Measurements from ENCODE around the gene SLC4A1AP.
"Not testable (repeated sequence)": the region's sequence is repeated elsewhere in the genome, so short reads cannot be mapped to it uniquely, and the experiment has no call there.

Gene SLC4A1AP, protein sequence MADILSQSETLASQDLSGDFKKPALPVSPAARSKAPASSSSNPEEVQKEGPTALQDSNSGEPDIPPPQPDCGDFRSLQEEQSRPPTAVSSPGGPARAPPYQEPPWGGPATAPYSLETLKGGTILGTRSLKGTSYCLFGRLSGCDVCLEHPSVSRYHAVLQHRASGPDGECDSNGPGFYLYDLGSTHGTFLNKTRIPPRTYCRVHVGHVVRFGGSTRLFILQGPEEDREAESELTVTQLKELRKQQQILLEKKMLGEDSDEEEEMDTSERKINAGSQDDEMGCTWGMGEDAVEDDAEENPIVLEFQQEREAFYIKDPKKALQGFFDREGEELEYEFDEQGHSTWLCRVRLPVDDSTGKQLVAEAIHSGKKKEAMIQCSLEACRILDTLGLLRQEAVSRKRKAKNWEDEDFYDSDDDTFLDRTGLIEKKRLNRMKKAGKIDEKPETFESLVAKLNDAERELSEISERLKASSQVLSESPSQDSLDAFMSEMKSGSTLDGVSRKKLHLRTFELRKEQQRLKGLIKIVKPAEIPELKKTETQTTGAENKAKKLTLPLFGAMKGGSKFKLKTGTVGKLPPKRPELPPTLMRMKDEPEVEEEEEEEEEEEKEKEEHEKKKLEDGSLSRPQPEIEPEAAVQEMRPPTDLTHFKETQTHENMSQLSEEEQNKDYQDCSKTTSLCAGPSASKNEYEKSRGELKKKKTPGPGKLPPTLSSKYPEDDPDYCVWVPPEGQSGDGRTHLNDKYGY

DNA sequence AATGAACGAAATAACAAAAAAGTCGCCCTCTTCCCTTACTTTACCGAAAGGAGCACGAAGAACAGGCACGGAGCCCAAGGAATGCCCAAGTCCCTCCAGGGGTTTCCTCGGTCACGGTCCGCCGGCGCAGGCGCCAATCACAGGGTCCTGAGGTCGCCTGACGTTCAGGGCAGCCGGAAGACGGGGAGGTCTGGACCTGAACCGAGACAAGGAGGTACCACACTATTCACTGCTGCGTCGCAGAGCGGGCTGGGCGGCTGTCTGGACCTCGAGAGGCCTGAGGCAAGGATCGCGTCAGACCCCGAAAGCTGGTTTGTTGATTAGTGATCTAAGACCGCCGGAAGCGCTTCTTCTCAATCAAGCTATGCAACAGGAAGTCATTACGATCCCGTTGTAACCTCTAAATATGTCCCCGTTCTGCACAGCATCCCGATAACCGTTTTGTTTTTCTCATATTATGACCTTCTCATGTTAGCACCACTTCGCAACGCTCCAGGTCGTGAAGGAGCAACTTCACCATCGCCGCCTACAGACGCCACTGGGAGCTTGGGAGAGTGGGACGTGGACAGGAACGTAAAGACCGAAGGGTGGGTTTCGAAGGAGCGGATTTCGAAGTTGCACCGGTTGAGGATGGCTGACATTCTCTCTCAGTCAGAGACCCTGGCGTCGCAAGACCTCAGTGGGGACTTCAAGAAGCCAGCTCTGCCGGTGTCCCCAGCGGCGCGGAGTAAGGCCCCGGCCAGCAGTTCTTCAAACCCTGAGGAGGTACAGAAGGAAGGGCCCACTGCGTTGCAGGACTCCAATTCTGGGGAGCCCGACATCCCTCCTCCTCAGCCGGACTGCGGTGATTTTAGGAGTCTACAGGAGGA lies at the start of gene SLC4A1AP, which contains the start of gene SUPT7L:
Gene SLC4A1AP (plus strand): TSS at position 605 of the 869 bp plus-strand sequence. CDS start 26 bp downstream, at position 631.
Gene SUPT7L (minus strand): TSS at position 330 of the 869 bp plus-strand sequence. CDS start 1,422 bp downstream, outside the sequence.
- in situ Hi-C loops (cut with MboI; ENCODE audit: low sequenced_read_pairs), result no loop called here

DNA sequence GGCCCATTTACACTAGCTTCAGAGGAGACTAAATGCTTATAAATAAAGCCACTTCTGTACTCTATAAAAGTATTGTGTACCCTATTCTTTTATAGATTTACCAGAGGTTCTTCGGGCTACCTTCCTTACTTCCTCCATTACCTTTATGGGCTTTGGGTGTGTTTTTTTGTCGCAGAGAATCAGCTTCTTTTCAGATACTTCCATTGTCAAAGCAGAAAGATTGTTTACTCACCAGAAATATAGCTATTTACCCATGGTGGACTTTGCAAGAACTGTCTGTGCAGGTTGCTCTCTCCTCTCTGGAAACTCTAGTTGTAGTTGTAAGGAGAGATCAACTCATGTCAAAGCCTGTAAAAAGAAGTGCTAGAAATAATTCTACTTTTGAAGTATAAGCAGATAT lies 49.7 kb upstream of the SLC4A1AP start:
- in situ Hi-C loops (cut with MboI; ENCODE audit: low sequenced_read_pairs), result no loop called here

DNA sequence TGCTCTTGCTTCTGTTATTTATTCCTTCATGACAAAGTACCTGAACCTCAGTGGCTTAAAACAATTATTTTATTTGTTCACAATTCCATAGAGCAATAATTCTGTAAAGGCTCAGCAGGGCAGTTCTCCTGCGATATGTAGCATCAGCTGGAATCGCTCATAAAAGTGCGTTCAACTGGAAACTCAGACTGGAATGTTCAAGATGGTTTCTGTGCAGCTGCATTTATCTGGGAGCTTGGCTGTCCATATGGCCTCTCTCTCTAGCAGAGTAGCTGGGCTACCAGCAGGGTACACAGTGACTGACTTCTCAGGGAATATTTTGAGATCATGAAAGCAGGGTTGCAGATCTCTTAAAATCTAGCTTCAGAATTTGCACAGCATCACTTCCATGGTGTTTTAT lies 48.4 kb upstream of the SLC4A1AP start:
- in situ Hi-C loops (cut with MboI; ENCODE audit: low sequenced_read_pairs), result no loop called here

DNA sequence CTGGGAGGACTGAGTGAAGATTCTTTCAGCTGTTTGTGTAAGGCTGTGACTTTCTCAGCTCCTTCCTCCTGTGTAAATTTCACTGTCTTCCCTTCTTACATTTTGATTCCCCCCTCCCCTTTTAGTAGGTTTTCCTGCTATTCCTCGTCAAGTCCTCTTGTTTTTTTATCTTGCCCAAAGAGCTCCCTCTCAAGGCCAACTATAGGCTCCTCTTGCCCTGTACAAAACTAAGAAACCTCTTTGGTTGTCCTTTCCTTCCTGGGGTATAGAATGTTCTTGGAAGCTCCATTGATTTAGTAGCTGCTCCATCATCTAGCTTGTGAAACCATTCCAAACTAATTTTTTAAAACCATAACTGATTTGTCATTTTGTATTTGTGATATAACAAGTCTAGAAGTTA lies 42.2 kb upstream of the SLC4A1AP start:
- in situ Hi-C loops (cut with MboI; ENCODE audit: low sequenced_read_pairs), result no loop called here

DNA sequence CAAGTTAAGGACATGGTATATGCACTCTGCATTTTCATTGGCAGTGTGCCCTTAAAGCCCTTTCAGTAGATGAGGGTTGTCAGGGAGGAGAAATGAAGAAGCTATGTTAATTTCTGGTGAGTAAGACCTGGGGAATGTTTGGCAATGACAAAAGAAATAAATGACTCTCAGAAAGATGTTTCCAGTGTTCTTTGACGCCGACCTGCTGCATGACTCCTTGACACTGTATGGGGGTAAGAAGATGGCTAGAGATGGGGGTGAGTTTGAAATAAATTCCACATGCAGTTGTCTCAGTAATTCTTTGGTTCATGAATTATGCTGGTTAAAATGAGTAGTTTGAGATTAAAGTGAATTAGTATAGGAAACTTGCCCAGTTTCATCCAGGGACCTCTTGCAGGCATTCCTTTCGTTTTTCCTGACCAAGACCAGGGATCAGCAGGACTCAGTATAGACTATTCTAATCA lies 40.7 kb upstream of the SLC4A1AP start:
- in situ Hi-C loops (cut with MboI; ENCODE audit: low sequenced_read_pairs), result no loop called here

DNA sequence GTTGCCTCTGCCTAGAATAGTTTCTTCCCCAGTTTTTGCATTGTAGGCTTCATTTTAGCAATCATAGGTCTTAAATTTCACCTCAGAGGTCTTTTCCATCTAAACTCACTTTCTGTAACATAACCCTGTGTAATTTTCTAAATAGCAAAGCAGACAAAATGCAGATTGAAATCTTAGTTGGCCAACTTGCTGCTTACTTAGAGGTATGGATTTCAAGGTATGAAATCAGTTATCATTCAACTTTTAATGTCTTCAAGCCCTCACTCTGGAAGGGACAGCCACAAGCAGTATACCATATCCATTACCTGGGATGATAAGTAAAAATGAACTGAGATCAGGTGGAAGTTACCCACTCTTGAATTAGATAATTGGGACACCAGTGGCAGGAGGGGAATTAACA lies 38.7 kb upstream of the SLC4A1AP start:
- in situ Hi-C loops (cut with MboI; ENCODE audit: low sequenced_read_pairs), result no loop called here

DNA sequence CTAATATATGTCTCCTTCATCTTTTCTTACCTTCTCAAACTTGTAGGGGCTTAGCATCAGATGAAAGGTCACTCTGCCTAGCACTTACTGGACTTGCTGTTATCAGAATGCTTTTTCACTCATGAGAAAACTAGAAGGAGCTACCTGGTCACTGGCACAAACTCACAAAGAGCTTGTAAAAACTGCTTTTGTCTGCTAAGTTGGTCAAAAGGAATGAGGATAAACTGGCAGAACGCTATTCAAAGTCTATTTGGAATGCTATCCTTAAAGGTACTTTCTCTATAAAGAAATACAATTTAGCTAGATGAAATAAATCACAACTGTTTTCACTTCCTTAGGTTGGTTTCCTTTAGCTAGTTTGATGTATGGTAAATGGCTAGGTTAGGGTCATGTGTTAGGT lies 37.4 kb upstream of the SLC4A1AP start:
- in situ Hi-C loops (cut with MboI; ENCODE audit: low sequenced_read_pairs), result not testable (repeated sequence)

DNA sequence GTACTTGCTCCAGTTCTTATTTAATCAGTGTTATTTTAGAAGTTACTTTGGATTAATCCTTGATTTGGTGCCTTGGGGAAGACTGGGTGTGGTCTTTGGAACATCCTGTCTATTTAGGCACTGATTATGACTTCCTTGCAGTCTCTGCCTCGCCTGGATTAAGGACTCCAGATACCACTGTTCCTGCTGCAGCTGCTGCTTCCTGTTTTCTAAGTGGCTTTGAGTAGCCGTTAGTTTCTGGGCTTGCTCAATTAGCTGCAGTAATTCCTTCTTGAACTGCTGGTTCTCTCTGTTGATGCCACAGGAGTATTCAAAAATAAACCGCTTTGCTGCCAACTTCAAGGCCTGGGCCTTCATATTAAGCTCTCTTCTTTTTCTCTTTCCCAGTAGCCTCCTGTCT lies 36.8 kb upstream of the SLC4A1AP start:
- in situ Hi-C loops (cut with MboI; ENCODE audit: low sequenced_read_pairs), result not testable (repeated sequence)

DNA sequence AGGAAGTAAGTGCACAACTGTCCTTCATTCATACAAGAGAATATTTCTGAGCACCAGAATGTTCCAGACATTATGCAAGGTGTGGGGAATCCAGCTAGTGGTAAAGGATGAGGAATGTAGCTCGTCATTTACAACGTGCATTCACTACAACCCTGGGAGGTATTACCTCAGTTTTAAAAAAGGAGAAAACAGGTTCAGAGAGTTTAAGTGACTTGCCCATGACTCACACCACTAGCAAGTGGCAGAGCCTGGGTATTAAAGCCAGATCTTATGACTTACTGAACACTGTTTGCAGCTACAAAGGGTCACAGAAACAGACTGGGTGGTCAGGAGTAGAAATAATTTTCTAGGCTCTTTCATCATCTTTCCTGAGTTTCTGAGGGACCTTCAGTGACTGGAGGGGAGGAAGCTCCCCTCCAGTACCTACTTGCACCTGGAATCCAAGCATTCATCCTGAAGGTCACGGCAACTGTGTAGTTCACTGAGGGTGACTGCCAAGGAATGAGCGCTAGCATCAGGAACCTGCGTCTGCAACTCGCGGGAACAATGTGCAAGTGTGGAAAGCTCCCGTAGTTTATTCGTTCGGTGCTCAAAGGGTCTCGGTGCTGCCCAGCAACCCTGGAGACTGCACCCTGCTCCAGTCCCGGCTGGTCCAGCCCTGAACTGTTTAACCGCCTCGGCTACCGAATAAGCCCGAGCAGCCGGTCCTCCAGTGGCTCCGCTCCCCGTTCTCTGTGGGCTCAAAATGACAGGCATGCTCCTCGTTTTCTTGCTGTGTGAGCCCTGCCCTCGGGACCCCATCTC lies 35.5 kb upstream of the SLC4A1AP start:
- in situ Hi-C loops (cut with MboI; ENCODE audit: low sequenced_read_pairs), result no loop called here

DNA sequence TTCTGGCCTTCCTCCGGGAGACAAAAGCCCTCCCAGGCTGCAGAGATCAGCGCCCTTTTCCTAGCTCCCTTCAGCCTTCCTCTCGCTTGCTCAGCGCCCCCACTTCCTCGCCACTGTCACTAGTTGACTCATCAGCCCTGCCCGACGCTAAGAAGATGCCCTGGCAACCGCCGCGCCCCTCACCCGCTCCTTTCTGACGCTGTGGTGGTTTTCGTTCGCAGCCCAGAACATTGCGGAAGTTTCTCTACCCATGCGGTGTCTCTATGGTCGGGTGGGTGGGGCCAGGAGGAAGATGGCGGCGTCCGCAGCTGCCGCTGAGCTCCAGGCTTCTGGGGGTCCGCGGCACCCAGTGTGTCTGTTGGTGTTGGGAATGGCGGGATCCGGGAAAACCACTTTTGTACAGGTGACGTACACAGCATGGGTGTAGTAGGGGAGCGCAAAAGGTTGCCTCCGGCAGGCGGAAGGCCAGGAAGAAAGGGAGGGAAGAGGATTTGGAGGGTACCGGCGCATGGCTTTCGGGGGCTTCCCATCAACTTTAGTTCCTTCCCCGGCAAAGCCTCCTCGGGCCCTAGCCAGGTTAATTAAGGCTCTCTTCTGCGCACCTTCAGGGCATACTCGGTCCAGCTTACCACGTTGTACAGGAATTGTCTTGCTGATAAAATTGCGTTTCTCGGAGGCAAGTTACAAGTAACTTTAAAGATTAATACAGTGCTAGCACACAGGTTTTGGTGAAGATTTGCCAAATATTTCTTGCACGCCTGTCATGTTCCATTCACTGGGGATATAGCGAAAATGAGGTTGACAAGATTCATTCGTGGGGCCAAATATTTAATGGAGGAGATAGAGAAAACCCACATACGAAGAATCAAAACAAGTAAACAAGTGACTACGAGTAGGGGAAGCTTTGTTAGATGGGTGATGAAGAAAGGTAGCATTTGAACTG lies 34.7 kb upstream of the SLC4A1AP start, which contains the start of the genes CCDC121 and GPN1:
Gene CCDC121 (minus strand): TSS at position 246 of the 943 bp plus-strand sequence. CDS start 1,213 bp downstream, outside the sequence.
Gene GPN1 (plus strand): TSS at position 284 of the 943 bp plus-strand sequence. CDS start 9 bp downstream, at position 293.
- in situ Hi-C loops (cut with MboI; ENCODE audit: low sequenced_read_pairs), result no loop called here

DNA sequence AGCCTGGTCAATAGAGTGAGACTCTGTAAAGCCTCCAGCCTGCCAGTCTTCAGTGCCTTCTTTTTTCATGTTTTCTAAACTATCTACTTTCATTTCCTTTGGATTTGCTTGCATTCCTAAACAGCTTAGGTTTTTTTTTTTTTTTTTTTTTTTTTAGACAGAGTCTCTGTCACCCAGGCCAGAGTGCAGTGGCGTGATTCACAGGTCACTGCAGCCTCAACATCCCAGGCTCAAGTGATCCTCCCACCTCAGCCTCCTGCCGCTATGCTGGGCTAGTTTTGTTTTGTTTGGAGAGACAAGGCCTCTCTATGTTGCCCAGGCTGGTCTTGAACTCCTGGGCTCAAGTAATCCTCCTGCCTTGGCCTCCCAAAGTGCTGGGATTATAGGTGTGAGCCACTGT lies 33.4 kb upstream of the SLC4A1AP start:
- in situ Hi-C loops (cut with MboI; ENCODE audit: low sequenced_read_pairs), result not testable (repeated sequence)

DNA sequence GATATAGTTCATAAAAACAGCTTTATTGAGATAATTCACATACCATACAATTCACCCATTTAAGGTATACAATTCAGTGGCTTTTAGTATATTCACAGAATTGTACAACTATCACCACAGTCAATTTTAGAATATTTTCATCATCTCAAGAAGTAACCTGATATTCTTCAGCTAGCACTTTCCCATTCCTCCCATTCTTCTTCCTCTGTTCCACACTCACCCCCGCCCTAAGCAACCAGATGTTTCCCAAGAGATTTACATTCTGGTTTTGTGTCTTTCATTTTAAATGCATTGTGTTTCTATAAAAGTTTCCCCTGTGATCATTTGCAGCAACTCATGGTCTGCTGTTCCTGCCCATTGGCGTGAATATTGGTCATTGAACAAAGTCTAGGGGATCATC lies 29.4 kb upstream of the SLC4A1AP start:
- in situ Hi-C loops (cut with MboI; ENCODE audit: low sequenced_read_pairs), result no loop called here

DNA sequence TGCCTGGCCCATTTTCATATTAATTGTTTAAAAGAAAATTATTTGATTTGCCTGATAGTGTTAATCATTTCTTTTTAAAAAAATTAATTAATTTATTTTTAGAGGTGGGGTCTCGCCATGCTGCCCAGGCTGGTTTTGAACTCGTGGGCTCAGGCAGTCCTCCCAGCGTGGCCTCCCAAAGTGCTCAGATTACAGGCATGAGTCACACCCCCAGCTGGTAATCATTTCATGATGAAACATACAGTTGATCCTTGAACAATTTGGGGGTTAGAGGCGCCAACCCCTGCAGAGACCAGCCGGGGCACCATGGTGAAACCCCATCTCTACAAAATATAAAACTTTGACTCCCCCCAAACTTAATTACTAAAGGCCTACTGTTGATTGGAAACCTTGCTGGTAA lies 26.9 kb upstream of the SLC4A1AP start:
- in situ Hi-C loops (cut with MboI; ENCODE audit: low sequenced_read_pairs), result no loop called here

DNA sequence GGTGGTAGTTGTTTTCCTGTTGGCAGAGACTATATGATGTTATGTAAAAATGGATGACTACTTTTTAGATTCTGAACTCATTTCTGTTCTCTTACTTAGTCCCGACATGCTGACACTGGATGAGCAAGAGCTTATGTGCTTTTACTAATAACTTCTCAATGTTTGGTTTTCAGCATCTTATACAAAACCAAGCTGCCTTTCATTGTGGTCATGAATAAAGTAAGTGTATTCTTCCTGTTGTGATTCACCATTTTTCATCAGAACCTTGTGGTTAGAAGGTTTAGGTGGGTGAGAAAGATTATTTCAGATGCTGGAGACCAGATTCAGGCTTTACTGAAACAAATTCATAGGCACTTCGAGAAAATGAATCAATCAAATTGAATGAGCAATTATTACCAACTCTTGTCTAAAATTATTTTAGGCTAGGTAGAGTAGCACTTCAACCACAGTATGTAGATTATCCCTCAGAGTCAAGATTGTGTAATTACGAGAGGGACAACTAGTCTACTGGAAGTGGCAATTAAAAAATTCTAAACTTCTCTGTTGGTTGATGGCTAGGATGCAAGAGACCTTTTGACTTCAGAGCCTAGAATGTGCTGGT lies 25.6 kb upstream of the SLC4A1AP start:
- in situ Hi-C loops (cut with MboI; ENCODE audit: low sequenced_read_pairs), result no loop called here

DNA sequence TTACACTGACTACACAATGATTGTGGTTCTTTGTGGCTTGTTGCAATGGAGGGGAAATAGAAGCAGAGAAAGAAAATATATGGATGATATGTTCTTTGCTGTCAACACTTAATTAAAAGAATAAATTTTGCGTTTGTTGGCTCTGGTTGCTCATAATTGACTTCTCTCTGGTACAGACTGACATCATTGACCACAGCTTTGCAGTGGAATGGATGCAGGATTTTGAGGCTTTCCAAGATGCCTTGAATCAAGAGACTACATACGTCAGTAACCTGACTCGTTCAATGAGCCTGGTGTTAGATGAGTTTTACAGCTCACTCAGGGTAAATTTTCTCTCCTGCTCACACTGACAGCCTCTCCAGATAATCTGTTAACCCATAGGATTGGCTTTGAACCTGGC lies 25.0 kb upstream of the SLC4A1AP start:
- in situ Hi-C loops (cut with MboI; ENCODE audit: low sequenced_read_pairs), result no loop called here

DNA sequence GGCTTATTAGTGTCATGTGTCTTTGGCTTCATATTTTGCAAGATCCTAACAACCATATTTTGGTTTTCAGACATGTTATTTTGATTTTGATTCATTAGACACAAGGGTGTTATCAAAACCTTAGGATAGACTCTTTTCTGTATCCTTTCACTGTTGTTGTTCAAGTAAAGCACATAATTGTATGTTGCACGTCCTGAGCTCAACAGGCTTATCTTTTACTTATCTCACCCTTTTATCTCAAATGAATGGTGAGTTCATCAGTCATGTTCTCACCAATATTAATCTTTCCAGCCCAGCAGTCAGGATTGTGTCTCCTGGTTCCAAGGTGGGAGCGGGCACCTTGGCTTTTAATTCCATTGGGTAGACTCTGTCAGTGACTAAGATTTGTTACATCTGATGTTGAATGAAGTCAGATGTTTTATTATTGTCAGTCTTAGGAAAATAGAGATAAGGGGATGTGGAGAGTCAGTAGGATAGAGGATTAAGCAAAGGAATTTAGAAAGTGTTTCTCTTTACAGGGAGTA lies 22.9 kb upstream of the SLC4A1AP start:
- in situ Hi-C loops (cut with MboI; ENCODE audit: low sequenced_read_pairs), result no loop called here

DNA sequence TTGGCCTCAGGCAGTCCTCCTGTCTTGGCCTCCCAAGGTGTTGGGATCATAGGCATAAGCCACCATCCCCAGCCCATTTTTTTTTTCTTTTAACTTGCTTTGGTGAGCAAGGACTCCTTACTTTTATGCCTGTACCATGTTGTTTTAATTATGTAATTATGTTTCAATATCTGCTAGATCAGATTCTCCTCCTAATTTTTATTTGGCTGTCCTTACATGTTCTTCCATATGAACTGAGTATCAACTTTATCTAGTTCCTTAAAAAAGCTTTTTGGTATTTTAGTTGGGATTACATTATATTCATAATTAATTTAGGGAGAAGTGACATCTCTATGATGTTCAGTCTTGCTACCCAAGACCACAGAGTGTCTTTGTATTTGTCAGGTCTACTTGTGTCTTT lies 18.5 kb upstream of the SLC4A1AP start:
- in situ Hi-C loops (cut with MboI; ENCODE audit: low sequenced_read_pairs), result no loop called here

DNA sequence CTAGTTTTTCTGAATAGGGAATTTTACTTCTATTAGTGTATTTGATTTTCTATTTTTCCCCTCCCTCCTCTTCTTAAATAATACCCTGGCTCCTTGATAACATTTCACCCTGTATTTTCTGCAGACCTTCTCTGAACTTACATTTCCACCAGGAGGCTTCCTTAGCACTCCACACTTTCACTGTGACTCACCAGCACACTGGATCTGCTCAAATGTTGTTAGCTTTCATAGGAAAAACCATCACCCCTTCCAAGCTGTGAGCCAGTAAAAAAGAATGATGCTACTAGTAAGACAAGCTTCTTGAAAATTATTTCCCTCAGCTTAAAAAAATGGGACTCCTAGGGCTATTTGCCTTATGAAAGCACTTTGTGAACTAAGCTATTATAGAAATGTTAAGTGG lies 16.4 kb upstream of the SLC4A1AP start:
- in situ Hi-C loops (cut with MboI; ENCODE audit: low sequenced_read_pairs), result no loop called here
